ENCODE measurements around the gene C1QTNF12. TPM values are rescaled to one million over a fixed set of nuclear protein-coding genes. Genes with fewer than 3 reads are reported as not detected.

Gene C1QTNF12
- polyA plus RNA-seq, 1 experiment, result 0.21 TPM

DNA sequence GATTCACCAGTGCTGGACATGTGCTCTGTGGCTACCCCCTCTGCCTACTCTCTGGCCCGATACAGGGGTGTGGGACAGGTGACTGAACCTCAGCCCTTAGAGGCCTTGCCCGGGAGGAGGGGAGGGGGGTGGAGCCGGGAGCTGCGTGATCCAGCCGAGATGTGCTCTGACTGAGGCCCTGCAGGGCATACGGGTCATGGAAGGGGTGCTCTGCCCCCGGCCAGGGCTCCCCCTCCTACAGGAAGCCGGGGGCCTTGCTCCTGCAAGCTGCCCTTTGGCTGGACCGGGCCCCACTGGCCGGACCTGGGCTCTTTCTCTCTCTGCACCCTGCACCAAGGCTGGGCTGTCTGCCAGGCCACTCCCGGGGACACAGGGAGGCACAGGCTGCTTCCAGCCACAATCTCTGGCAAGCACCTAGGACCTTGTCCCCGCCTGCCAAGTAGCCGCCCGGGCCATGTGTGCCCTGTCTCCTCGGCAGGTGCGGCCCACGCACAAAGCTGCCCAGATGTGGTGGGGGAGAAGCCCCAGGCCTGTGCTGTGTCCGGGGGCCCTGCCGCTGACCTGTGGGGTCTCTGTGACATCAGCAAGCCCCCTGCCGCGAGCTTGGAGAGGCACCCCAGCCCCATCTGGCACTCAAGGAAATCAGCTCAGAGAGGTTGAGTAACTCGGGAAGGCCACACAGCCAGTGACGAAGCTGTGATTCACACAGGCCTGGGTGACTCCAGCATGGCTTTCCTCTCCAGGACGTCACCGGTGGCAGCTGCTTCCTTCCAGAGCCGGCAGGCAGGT is 35.2 kb upstream of the C1QTNF12 start:
- Histone ChIP-seq H3K9me3 (ENCODE audit: control insufficient read depth, insufficient read depth, low read length) (no peaks in the 10 kb centered on the region; the same call in 1 of the 2 replicates), H3K27me3 (ENCODE audit: control insufficient read depth, insufficient read depth, low read length) (no peaks in the 10 kb centered on the region), H3K4me3 (ENCODE audit: low read depth, low read length) (no peak overlapping the region), H3K27ac (ENCODE audit: low read depth, low read length) (no peak overlapping the region)
- ChIA-PET POLR2A (no interaction called here), CTCF (no interaction called here)
- no peak for DNase-seq (ENCODE audit: low read depth, low spot score)
- TF ChIP-seq, protein P1, sequence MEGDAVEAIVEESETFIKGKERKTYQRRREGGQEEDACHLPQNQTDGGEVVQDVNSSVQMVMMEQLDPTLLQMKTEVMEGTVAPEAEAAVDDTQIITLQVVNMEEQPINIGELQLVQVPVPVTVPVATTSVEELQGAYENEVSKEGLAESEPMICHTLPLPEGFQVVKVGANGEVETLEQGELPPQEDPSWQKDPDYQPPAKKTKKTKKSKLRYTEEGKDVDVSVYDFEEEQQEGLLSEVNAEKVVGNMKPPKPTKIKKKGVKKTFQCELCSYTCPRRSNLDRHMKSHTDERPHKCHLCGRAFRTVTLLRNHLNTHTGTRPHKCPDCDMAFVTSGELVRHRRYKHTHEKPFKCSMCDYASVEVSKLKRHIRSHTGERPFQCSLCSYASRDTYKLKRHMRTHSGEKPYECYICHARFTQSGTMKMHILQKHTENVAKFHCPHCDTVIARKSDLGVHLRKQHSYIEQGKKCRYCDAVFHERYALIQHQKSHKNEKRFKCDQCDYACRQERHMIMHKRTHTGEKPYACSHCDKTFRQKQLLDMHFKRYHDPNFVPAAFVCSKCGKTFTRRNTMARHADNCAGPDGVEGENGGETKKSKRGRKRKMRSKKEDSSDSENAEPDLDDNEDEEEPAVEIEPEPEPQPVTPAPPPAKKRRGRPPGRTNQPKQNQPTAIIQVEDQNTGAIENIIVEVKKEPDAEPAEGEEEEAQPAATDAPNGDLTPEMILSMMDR (IDR thresholded peaks at IDR 0.05; ENCODE audit: low read depth, low read length), result no peak

DNA sequence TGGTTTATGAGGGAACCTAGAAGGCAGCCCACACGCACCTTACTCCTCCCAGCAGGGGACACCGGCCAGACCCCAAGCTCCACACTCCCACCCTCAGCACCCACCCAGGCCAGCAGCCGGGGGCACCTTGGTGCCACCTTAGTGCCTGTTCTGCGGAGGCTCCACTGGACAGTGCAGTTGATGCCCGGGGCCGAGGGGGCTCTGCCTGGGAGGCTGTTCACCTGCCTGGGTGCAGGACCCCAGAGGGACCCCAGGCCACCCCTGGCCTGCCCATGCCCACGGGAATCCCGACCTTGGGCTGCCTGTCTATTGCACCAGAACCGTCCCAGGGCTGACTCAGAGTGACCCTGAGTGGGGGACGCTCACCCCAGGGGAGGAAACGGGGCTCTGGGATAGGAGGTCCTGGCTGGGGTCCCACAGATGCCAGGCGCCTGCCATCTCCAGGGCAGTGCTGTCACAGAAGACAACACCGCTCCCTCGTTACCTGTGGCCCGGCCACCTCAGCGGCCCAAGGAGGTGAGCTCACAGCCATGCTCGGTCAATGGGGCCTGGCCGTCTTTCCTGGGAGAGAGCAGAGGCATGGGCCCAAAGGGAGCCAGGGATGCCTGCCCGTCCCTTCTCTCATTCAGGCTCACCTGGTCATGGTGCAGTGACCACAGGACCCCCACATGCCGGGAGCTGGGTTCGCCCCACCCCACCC is 34.4 kb upstream of the C1QTNF12 start:
- no peaks in the 10 kb centered on the region for H3K27me3 ChIP-seq (ENCODE audit: control insufficient read depth, insufficient read depth, low read length)
- POLR2A ChIA-PET, result no interaction called here
- no peaks in the 10 kb centered on the region; the same call in 1 of the 2 replicates for H3K9me3 ChIP-seq (ENCODE audit: control insufficient read depth, insufficient read depth, low read length)
- CTCF ChIA-PET, result no interaction called here
- no peak overlapping the region for H3K27ac ChIP-seq (ENCODE audit: low read depth, low read length)
- DNase-seq (ENCODE audit: low read depth, low spot score), result no peak
- no peak overlapping the region for H3K4me3 ChIP-seq (ENCODE audit: low read depth, low read length)
- TF ChIP-seq, protein P1 (IDR thresholded peaks at IDR 0.05; ENCODE audit: low read depth, low read length), result no peak

DNA sequence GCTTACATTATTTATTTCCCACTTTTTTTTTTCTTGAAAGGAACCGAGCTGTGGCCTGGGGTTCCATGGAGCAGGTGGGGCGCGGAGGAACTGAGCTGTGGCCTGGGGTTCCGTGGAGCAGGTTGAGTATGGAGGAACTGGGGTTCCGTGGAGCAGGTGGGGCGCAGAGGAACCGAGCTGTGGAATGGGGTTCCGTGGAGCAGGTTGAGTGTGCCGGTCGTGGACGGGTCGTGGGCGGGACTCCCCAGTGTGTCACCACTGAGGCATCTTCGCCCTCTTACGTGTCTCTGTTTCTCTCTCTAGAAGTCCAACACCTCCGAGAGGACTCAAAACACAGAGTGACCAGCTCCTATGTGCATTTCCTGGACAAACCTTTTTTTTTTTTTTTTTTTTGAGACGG is 32.5 kb upstream of the C1QTNF12 start:
- Histone ChIP-seq H3K27ac (ENCODE audit: low read depth, low read length) (no peak overlapping the region), H3K9me3 (ENCODE audit: control insufficient read depth, insufficient read depth, low read length) (no peaks in the 10 kb centered on the region; the same call in 1 of the 2 replicates), H3K4me3 (ENCODE audit: low read depth, low read length) (no peak overlapping the region), H3K27me3 (ENCODE audit: control insufficient read depth, insufficient read depth, low read length) (no peaks in the 10 kb centered on the region)
- CTCF ChIA-PET, result no interaction called here
- POLR2A ChIA-PET, result no interaction called here
- DNase-seq (ENCODE audit: low read depth, low spot score), result no peak
- TF ChIP-seq, protein P1 (IDR thresholded peaks at IDR 0.05; ENCODE audit: low read depth, low read length), result no peak

DNA sequence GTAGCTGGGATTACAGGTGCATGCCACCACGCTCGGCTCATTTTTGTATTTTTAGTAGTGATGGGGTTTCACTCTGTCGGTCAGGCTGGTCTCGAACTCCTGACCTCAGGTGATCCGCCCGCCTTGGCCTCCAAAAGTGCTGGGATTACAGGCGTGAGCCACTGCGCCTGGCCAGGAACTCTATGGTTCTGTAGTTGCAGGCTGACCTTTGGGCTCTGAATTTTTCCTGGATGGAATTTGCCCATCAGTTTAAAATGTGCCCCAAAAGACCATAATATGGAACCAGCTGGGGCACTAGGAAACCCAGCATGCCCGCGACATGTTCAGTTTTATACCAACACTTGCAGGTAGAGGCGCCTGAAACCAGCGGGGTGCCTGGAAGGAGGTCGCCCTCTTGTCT is 32.1 kb upstream of the C1QTNF12 start:
- no peaks in the 10 kb centered on the region; the same call in 1 of the 2 replicates for H3K9me3 ChIP-seq (ENCODE audit: control insufficient read depth, insufficient read depth, low read length)
- TF ChIP-seq, protein P1 (IDR thresholded peaks at IDR 0.05; ENCODE audit: low read depth, low read length), result no peak
- DNase-seq (ENCODE audit: low read depth, low spot score), result no peak
- H3K4me3 ChIP-seq (ENCODE audit: low read depth, low read length), result no peak overlapping the region
- POLR2A ChIA-PET, result no interaction called here
- CTCF ChIA-PET, result no interaction called here
- no peaks in the 10 kb centered on the region for H3K27me3 ChIP-seq (ENCODE audit: control insufficient read depth, insufficient read depth, low read length)
- H3K27ac ChIP-seq (ENCODE audit: low read depth, low read length), result no peak overlapping the region

DNA sequence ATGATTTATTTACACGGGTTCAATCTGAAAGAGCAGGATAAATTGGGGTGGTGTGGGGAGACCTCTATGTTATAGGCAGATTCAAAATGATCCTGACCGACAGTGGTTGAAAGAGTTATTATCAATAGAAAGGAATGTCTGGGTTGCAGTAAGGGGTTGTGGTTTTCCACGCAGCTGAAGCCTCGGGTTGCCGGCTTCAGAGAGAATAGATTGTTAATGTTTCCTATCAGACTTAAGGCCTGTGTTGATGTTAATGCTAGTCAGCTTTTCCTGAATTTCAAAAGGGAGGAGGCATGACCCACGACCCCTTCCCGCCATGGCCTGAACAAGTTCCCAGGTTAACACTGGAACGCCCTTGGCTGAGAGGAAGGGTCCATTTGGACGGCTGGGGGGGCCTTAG is 29.3 kb upstream of the C1QTNF12 start:
- H3K9me3 ChIP-seq (ENCODE audit: control insufficient read depth, insufficient read depth, low read length), result no peaks in the 10 kb centered on the region; the same call in 1 of the 2 replicates
- CTCF ChIA-PET, result no interaction called here
- TF ChIP-seq, protein P1 (IDR thresholded peaks at IDR 0.05; ENCODE audit: low read depth, low read length), result no peak
- no peaks in the 10 kb centered on the region for H3K27me3 ChIP-seq (ENCODE audit: control insufficient read depth, insufficient read depth, low read length)
- peak overlapping the region; percentile 25 for H3K27ac ChIP-seq (ENCODE audit: low read depth, low read length)
- DNase-seq (ENCODE audit: low read depth, low spot score), result no peak
- POLR2A ChIA-PET, result no interaction called here
- H3K4me3 ChIP-seq (ENCODE audit: low read depth, low read length), result no peak overlapping the region
